ENCODE measurements around the gene ZCCHC3.

- TF ChIP-seq CTCF (IDR thresholded peaks at IDR 0.05; ENCODE audit: extremely low read depth in 1 of 2, insufficient read depth in 1 of 2, low read depth in 1 of 2, low read length in 2 of 2) (no peak), EZH2 (IDR thresholded peaks at IDR 0.05; ENCODE audit: borderline replicate concordance, low read depth, low read length, severe bottlenecking) (no peak), POLR2AphosphoS5 (IDR thresholded peaks at IDR 0.05; ENCODE audit: insufficient read depth, low read depth, low read length) (no peak), POLR2A (IDR thresholded peaks at IDR 0.05; ENCODE audit: low read depth, low read length) (no peak), JUN (IDR thresholded peaks at IDR 0.05; ENCODE audit: borderline replicate concordance, insufficient read depth, insufficient read length, low read depth) (no peak)
Observed at GRCh38 chr20:312866-313265, 15.5 kb downstream of the ZCCHC3 start.

Data from endothelial cell of umbilical vein (primary cell).